ENCODE measurements around the gene GUF1. TPM values are rescaled to one million over a fixed set of nuclear protein-coding genes. Genes with fewer than 3 reads are reported as not detected.

Gene GUF1
- total and polyA plus RNA-seq, 2 experiments from 2014 or later = 15.4 to 39.9 TPM

DNA sequence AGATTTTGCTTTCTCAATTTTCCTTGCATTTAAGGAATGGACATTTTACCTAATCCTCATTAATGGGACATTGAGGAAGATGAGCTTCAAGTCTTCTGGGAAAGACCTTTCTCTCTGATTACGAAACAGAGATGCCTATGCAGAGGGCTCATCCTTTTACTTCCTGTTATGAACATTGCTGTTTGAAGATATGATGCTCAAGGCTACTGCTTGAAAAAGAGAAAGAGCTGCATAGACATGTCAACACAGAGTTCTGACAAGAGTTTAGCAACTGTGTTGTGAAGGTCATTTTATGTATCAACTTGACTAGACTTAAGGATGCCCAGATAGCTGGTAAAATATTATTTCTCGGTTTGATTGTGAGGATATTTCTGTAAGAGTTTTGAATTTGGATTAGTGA, 62.0 kb downstream of the GUF1 start (continued):
- TF ChIP-seq, protein P1, sequence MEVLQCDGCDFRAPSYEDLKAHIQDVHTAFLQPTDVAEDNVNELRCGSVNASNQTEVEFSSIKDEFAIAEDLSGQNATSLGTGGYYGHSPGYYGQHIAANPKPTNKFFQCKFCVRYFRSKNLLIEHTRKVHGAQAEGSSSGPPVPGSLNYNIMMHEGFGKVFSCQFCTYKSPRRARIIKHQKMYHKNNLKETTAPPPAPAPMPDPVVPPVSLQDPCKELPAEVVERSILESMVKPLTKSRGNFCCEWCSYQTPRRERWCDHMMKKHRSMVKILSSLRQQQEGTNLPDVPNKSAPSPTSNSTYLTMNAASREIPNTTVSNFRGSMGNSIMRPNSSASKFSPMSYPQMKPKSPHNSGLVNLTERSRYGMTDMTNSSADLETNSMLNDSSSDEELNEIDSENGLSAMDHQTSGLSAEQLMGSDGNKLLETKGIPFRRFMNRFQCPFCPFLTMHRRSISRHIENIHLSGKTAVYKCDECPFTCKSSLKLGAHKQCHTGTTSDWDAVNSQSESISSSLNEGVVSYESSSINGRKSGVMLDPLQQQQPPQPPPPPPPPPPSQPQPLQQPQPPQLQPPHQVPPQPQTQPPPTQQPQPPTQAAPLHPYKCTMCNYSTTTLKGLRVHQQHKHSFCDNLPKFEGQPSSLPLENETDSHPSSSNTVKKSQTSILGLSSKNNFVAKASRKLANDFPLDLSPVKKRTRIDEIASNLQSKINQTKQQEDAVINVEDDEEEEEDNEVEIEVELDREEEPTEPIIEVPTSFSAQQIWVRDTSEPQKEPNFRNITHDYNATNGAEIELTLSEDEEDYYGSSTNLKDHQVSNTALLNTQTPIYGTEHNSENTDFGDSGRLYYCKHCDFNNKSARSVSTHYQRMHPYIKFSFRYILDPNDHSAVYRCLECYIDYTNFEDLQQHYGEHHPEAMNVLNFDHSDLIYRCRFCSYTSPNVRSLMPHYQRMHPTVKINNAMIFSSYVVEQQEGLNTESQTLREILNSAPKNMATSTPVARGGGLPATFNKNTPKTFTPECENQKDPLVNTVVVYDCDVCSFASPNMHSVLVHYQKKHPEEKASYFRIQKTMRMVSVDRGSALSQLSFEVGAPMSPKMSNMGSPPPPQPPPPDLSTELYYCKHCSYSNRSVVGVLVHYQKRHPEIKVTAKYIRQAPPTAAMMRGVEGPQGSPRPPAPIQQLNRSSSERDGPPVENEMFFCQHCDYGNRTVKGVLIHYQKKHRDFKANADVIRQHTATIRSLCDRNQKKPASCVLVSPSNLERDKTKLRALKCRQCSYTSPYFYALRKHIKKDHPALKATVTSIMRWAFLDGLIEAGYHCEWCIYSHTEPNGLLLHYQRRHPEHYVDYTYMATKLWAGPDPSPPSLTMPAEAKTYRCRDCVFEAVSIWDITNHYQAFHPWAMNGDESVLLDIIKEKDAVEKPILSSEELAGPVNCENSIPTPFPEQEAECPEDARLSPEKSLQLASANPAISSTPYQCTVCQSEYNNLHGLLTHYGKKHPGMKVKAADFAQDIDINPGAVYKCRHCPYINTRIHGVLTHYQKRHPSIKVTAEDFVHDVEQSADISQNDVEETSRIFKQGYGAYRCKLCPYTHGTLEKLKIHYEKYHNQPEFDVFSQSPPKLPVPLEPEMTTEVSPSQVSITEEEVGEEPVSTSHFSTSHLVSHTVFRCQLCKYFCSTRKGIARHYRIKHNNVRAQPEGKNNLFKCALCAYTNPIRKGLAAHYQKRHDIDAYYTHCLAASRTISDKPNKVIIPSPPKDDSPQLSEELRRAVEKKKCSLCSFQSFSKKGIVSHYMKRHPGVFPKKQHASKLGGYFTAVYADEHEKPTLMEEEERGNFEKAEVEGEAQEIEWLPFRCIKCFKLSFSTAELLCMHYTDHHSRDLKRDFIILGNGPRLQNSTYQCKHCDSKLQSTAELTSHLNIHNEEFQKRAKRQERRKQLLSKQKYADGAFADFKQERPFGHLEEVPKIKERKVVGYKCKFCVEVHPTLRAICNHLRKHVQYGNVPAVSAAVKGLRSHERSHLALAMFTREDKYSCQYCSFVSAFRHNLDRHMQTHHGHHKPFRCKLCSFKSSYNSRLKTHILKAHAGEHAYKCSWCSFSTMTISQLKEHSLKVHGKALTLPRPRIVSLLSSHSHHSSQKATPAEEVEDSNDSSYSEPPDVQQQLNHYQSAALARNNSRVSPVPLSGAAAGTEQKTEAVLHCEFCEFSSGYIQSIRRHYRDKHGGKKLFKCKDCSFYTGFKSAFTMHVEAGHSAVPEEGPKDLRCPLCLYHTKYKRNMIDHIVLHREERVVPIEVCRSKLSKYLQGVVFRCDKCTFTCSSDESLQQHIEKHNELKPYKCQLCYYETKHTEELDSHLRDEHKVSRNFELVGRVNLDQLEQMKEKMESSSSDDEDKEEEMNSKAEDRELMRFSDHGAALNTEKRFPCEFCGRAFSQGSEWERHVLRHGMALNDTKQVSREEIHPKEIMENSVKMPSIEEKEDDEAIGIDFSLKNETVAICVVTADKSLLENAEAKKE (CRISPR knock-in tag; IDR thresholded peaks at IDR 0.05) = no peak
- TF ChIP-seq, protein P2, sequence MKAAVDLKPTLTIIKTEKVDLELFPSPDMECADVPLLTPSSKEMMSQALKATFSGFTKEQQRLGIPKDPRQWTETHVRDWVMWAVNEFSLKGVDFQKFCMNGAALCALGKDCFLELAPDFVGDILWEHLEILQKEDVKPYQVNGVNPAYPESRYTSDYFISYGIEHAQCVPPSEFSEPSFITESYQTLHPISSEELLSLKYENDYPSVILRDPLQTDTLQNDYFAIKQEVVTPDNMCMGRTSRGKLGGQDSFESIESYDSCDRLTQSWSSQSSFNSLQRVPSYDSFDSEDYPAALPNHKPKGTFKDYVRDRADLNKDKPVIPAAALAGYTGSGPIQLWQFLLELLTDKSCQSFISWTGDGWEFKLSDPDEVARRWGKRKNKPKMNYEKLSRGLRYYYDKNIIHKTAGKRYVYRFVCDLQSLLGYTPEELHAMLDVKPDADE (IDR thresholded peaks at IDR 0.05) = no peak

Other genes with a start within 250 kb of the GUF1 start
- 5.0 and 6.1 TPM in 2 replicates for gene KCTD8, start 229.6 kb upstream of the GUF1 start, total RNA-seq (2014; rRNA removed; shearing (Covaris generic))
- gene KCTD8, start 229.6 kb upstream of the GUF1 start, polyA plus RNA-seq (2016; fragmentation: Nextera tagmentation; extraction: Ambion mirVana) = 2.7 and 2.8 TPM in 2 replicates
- not detected in 2 replicates for gene YIPF7, start 26.8 kb upstream of the GUF1 start, total RNA-seq (2014; rRNA removed; shearing (Covaris generic))
- not detected in 2 replicates for gene YIPF7, start 26.8 kb upstream of the GUF1 start, polyA plus RNA-seq (2016; fragmentation: Nextera tagmentation; extraction: Ambion mirVana)
- gene GNPDA2, start 48.1 kb downstream of the GUF1 start, total RNA-seq (2014; rRNA removed; shearing (Covaris generic)) = 5.4 and 7.7 TPM in 2 replicates
- 6.4 and 6.6 TPM in 2 replicates for gene GNPDA2, start 48.1 kb downstream of the GUF1 start, polyA plus RNA-seq (2016; fragmentation: Nextera tagmentation; extraction: Ambion mirVana)